SK-N-SH treated with all-trans-retinoic acid at 6 μM for 48 hours (cell line): ENCODE measurements around the gene GATA5.

Experiments used
- ATAC-seq: fragments of 200-7000 bp; cut with Tn5 transposase; 3 replicates; pipeline ENCODE4 v1.9.1; 2020; ENCODE audit warnings: mild to moderate bottlenecking, moderate library complexity
- ARNTL ChIP-seq: fragments of 450-650 bp; formaldehyde crosslinking; IDR thresholded peaks from 2 replicates; pipeline ENCODE4 v1.5.0; 2020; ENCODE audit warnings: low read depth, mild to moderate bottlenecking, moderate library complexity, borderline replicate concordance
- BACH2 ChIP-seq: fragments of 250-450 bp; sonication (Bioruptor Pico); IDR thresholded peaks from 2 replicates; pipeline ENCODE4 v1.9.0; 2021; ENCODE audit warnings: mild to moderate bottlenecking, borderline replicate concordance
- ESRRG ChIP-seq: fragments of 250-450 bp; sonication (Bioruptor Pico); IDR thresholded peaks from 2 replicates; pipeline ENCODE4 v1.6.1; 2021; ENCODE audit warnings: mild to moderate bottlenecking
- GLIS3 ChIP-seq: fragments of 250-450 bp; sonication (Bioruptor Pico); IDR thresholded peaks from 2 replicates; pipeline ENCODE4 v1.5.0; 2020; ENCODE audit warnings: mild to moderate bottlenecking, moderate library complexity
- SNAI2 ChIP-seq: fragments of 250-450 bp; sonication (Bioruptor Pico); IDR thresholded peaks from 2 replicates; pipeline ENCODE4 v1.5.0; 2020; ENCODE audit warnings: mild to moderate bottlenecking, moderate library complexity
- TCF4 ChIP-seq: fragments of 250-450 bp; sonication (Bioruptor Pico); IDR thresholded peaks from 2 replicates; pipeline ENCODE4 v1.8.0; 2021; ENCODE audit warnings: mild to moderate bottlenecking, moderate library complexity, borderline replicate concordance
- TOX ChIP-seq: fragments of 250-450 bp; sonication (Bioruptor Pico); IDR thresholded peaks from 2 replicates; pipeline ENCODE4 v1.8.0; 2021; ENCODE audit warnings: mild to moderate bottlenecking, moderate library complexity, borderline replicate concordance
- ZFP3 ChIP-seq: fragments of 250-450 bp; sonication (Bioruptor Pico); IDR thresholded peaks from 2 replicates; pipeline ENCODE4 v1.5.0; 2020; ENCODE audit warnings: mild to moderate bottlenecking, moderate library complexity
- ZFP30 ChIP-seq: fragments of 450-650 bp; formaldehyde crosslinking; IDR thresholded peaks from 2 replicates; pipeline ENCODE4 v1.5.0; 2022; ENCODE audit warnings: mild to moderate bottlenecking, moderate library complexity
- ZNF565 ChIP-seq: fragments of 450-650 bp; formaldehyde crosslinking; conservative IDR thresholded peaks from 2 replicates; pipeline ENCODE4 v1.5.0; 2020; ENCODE audit warnings: low read depth, mild to moderate bottlenecking, moderate library complexity
- ZNF70 ChIP-seq: fragments of 450-650 bp; formaldehyde crosslinking; IDR thresholded peaks from 2 replicates; pipeline ENCODE4 v1.5.0; 2020; ENCODE audit warnings: mild to moderate bottlenecking, moderate library complexity
- TF ChIP-seq, protein P1 (sequence below): fragments of 250-450 bp; sonication (Bioruptor Pico); IDR thresholded peaks from 2 replicates; pipeline ENCODE4 v1.8.0; 2020; ENCODE audit warnings: mild to moderate bottlenecking, moderate library complexity, borderline replicate concordance
- TF ChIP-seq, protein P2 (sequence below): fragments of 250-450 bp; sonication (Bioruptor Pico); IDR thresholded peaks from 2 replicates; pipeline ENCODE4 v1.5.1; 2020; ENCODE audit warnings: low read depth, mild to moderate bottlenecking, moderate library complexity
- TF ChIP-seq, protein P3 (sequence below): fragments of 250-450 bp; sonication (Bioruptor Pico); IDR thresholded peaks from 2 replicates; pipeline ENCODE4 v1.5.1; 2021; ENCODE audit warnings: mild to moderate bottlenecking, moderate library complexity
- TF ChIP-seq, protein P4 (sequence below): fragments of 250-450 bp; sonication (Bioruptor Pico); IDR thresholded peaks from 2 replicates; pipeline ENCODE4 v1.5.0; 2020; ENCODE audit warnings: mild to moderate bottlenecking, moderate library complexity

Gene GATA5

DNA sequence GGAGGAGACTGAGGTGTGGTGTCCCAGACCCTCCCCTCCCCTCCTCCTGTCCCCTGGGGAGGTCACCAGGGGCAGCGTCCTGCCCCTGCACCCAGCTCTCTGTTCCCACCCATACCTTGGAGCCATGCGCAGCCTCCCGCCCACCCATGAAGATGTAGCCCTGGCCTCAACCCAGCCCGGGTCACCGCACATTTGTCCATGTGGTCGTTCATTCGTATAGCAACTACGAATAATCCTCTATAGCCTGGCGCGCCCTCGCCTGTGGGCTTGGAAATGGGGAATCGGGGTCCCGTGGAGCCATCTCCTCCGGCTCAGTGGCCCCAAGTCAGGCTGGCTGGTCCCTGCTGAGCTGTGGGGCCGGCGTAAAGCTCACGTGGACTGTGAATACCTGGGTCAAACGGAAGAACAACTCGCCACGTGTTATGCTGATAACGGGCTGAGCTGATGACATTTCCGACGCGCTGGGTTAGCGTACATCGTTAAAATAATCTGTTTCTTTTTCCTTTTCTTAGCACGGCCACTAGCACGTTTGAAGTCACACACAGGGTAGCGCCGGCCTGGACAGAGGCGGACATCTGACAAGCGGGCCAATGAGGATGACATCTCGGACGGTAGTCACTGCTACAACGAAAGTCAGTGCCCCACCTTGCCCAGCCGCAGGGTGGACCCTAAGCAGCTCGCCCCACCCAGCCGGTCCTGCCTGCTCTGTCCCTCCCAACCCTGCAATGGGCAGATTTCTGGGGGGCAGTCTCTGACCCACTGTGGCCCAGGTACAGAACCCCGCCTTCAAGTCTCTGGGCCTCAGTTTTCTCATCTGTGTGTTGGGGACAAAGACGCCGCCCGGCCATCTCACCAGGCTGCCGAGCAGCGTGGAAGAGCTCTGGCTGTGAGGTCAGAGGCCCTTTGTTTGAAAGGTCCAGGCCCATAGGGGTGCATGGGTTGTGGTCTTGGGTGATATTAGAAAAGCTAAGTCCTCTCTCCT is 28.6 kb downstream of the GATA5 start:
- ATAC-seq = no peak
- TF ChIP-seq, protein P1, sequence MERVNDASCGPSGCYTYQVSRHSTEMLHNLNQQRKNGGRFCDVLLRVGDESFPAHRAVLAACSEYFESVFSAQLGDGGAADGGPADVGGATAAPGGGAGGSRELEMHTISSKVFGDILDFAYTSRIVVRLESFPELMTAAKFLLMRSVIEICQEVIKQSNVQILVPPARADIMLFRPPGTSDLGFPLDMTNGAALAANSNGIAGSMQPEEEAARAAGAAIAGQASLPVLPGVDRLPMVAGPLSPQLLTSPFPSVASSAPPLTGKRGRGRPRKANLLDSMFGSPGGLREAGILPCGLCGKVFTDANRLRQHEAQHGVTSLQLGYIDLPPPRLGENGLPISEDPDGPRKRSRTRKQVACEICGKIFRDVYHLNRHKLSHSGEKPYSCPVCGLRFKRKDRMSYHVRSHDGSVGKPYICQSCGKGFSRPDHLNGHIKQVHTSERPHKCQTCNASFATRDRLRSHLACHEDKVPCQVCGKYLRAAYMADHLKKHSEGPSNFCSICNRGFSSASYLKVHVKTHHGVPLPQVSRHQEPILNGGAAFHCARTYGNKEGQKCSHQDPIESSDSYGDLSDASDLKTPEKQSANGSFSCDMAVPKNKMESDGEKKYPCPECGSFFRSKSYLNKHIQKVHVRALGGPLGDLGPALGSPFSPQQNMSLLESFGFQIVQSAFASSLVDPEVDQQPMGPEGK (CRISPR knock-in tag) = no peak
- TF ChIP-seq BACH2 = no peak

DNA sequence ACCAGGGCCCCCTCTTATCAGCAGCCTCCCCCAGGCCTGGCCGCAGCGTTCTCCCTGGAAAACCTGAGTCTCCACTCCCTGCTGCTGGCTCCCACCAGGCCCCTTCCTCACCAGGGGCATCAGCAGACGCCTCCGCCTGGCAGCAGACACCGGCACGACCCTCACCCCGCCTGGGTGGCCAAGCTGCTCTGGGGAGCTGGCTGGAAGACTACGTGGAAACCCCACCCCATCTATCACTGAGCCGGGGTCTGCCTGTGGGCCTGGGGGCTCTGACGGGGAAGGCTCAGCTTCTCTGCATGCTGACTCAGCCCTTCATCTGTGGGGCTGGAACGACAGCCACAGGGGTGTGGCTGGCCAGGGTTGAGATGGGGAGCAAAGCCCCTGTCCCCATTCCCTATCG is 29.3 kb downstream of the GATA5 start:
- ATAC-seq = no peak

DNA sequence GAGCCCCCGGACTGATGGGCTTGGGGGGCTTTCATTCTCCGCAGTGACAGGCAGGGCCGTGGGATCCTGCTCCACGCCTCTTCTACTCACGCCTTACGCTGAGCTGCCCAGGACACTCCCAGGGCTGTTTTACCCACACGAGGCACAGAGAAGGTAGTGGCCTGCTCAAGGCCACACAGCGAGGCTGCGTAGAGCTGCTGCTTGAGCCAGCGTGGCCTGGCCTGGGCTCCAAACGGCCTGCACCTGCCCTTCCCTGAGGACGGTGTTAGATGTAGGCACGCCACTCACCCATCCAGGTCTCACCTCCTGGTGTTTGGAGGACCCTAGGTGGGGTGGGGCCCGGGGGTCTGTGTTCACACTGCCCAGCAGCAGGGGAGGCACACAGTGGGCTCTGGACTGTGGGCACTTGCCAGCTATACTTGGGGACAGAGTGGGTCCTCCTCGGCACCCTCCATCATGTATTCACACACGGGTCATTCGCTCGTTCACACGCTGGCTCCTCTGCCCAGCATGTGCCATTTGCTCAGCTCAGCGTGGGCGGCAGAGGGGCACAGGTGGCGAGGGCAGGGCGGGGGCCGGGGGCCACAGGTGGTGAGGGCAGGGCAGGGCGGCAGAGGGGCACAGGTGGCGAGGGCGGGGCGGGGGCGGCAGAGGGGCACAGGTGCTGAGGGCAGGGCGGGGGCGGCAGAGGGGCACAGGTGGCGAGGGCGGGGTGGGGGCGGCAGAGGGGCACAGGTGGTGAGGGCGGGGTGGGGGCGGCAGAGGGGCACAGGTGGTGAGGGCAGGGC is 30.0 kb downstream of the GATA5 start:
- ATAC-seq = no peak
- TF ChIP-seq, protein P2, sequence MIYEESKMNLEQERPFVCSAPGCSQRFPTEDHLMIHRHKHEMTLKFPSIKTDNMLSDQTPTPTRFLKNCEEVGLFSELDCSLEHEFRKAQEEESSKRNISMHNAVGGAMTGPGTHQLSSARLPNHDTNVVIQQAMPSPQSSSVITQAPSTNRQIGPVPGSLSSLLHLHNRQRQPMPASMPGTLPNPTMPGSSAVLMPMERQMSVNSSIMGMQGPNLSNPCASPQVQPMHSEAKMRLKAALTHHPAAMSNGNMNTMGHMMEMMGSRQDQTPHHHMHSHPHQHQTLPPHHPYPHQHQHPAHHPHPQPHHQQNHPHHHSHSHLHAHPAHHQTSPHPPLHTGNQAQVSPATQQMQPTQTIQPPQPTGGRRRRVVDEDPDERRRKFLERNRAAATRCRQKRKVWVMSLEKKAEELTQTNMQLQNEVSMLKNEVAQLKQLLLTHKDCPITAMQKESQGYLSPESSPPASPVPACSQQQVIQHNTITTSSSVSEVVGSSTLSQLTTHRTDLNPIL (CRISPR knock-in tag) = no peak
- no peak for TF ChIP-seq GLIS3 (CRISPR knock-in tag)
- TF ChIP-seq, all 23 proteins: peak for 0

More for the DNA sequence above, 29.3 kb downstream of the GATA5 start:
- TF ChIP-seq TOX (CRISPR knock-in tag) (no peak), ZNF70 (CRISPR knock-in tag) (no peak), ARNTL (CRISPR knock-in tag) (no peak), ZFP30 (CRISPR knock-in tag) (no peak), TCF4 (CRISPR knock-in tag) (no peak), ZNF565 (CRISPR knock-in tag) (no peak), ZFP3 (CRISPR knock-in tag) (no peak), ESRRG (CRISPR knock-in tag) (no peak), BACH2 (no peak), SNAI2 (CRISPR knock-in tag) (no peak)
- TF ChIP-seq, protein P3, sequence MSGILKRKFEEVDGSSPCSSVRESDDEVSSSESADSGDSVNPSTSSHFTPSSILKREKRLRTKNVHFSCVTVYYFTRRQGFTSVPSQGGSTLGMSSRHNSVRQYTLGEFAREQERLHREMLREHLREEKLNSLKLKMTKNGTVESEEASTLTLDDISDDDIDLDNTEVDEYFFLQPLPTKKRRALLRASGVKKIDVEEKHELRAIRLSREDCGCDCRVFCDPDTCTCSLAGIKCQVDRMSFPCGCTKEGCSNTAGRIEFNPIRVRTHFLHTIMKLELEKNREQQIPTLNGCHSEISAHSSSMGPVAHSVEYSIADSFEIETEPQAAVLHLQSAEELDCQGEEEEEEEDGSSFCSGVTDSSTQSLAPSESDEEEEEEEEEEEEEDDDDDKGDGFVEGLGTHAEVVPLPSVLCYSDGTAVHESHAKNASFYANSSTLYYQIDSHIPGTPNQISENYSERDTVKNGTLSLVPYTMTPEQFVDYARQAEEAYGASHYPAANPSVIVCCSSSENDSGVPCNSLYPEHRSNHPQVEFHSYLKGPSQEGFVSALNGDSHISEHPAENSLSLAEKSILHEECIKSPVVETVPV (CRISPR knock-in tag) = no peak
- TF ChIP-seq, protein P2 (CRISPR knock-in tag) = no peak
- TF ChIP-seq, protein P1 (CRISPR knock-in tag) = no peak
- TF ChIP-seq, protein P4, sequence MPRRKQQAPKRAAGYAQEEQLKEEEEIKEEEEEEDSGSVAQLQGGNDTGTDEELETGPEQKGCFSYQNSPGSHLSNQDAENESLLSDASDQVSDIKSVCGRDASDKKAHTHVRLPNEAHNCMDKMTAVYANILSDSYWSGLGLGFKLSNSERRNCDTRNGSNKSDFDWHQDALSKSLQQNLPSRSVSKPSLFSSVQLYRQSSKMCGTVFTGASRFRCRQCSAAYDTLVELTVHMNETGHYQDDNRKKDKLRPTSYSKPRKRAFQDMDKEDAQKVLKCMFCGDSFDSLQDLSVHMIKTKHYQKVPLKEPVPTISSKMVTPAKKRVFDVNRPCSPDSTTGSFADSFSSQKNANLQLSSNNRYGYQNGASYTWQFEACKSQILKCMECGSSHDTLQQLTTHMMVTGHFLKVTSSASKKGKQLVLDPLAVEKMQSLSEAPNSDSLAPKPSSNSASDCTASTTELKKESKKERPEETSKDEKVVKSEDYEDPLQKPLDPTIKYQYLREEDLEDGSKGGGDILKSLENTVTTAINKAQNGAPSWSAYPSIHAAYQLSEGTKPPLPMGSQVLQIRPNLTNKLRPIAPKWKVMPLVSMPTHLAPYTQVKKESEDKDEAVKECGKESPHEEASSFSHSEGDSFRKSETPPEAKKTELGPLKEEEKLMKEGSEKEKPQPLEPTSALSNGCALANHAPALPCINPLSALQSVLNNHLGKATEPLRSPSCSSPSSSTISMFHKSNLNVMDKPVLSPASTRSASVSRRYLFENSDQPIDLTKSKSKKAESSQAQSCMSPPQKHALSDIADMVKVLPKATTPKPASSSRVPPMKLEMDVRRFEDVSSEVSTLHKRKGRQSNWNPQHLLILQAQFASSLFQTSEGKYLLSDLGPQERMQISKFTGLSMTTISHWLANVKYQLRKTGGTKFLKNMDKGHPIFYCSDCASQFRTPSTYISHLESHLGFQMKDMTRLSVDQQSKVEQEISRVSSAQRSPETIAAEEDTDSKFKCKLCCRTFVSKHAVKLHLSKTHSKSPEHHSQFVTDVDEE (CRISPR knock-in tag) = no peak
